Measurements from ENCODE around the gene LGR5.

- TF ChIP-seq, protein P1, sequence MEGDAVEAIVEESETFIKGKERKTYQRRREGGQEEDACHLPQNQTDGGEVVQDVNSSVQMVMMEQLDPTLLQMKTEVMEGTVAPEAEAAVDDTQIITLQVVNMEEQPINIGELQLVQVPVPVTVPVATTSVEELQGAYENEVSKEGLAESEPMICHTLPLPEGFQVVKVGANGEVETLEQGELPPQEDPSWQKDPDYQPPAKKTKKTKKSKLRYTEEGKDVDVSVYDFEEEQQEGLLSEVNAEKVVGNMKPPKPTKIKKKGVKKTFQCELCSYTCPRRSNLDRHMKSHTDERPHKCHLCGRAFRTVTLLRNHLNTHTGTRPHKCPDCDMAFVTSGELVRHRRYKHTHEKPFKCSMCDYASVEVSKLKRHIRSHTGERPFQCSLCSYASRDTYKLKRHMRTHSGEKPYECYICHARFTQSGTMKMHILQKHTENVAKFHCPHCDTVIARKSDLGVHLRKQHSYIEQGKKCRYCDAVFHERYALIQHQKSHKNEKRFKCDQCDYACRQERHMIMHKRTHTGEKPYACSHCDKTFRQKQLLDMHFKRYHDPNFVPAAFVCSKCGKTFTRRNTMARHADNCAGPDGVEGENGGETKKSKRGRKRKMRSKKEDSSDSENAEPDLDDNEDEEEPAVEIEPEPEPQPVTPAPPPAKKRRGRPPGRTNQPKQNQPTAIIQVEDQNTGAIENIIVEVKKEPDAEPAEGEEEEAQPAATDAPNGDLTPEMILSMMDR (IDR thresholded peaks at IDR 0.05; ENCODE audit: borderline replicate concordance, extremely low read depth, low read length, poor library complexity, severe bottlenecking), result no peak
- no peak for TF ChIP-seq EZH2 (IDR thresholded peaks at IDR 0.05; ENCODE audit: borderline replicate concordance, low read depth, low read length, severe bottlenecking)
Observed at GRCh38 chr12:71509705-71510104, 70.1 kb downstream of the LGR5 start.

All from DND-41 (cell line).